ENCODE data around the gene POTEI.
"Not testable (repeated sequence)": the region's sequence is repeated elsewhere in the genome, so short reads cannot be mapped to it uniquely, and the experiment has no call there.

POTEI gene

GRCh38 chr2:130454712-130455083 is 54.4 kb downstream of the POTEI start:
- not testable (repeated sequence) for DNase-seq

GRCh38 chr2:130453955-130454711 is 55.0 kb downstream of the POTEI start:
- not testable (repeated sequence) for DNase-seq

DNA sequence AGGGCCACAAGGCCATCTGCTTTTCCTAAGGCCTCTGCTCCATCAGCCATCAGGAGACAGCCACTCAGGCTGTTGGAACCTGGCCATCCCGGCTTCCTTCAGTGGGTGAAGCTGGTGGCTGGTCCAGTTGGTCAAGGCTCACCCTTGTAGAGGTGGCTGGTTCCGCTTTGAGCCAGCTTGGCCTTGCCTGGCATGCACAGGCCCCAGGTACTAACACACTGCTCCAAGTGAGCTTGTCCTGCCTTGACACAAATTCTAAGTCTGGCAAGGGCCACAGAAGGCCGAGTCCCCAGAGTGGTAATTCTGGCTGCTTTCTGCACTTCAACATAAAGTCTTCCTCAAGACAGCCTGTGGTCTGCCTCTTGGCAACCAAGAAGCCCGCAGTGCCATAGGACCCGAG is 56.2 kb downstream of the POTEI start:
- DNase-seq: not testable (repeated sequence)

DNA sequence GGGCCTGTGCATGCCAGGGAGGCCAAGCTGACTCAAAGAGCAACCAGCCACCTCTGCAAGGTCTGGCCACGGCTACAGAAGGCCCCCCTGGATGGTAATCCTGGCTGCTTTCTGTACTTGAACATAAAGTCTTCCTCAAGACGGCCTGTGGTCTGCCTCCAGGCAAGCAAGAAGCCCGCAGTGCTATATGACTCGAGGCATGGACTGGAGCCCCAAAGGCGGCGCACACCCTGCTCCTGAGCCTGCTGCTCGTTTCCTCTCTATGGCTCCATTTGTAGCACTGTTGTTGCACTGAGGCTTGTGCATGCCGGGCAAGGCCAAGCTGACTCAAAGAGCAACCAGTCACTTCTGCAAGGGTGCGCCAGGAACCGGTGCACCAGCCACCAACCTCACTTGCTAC is 57.3 kb downstream of the POTEI start:
- not testable (repeated sequence) for DNase-seq

- not testable (repeated sequence) for DNase-seq
These were observed 57.9 kb downstream of the POTEI start for GRCh38 chr2:130451278-130451677.

- DNase-seq: not testable (repeated sequence)
These were observed 58.8 kb downstream of the POTEI start for GRCh38 chr2:130450366-130450765.

DNA sequence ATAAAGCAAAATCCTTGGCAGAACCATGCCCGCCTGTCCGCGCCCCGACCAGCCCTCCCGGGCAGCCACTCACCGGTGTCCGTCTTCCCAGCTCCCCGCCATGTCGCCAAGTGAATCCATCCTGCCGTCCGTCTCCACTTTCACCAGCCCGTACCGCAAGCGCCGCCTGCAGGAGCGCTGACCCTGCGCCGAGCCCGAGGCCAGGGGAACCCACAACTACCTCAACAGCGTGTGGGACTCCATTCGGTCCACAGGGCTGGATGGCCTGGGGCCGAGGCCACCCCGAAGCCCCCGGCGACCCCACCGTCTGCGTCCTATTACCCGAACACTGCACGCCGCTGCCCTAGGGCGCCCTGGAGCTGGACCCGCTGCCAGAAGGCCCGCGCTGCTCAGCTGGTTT is 81.5 kb downstream of the POTEI start:
- not testable (repeated sequence) for DNase-seq

- DNase-seq: not testable (repeated sequence)
These were observed 90.3 kb downstream of the POTEI start for GRCh38 chr2:130418845-130419244.

- DNase-seq: not testable (repeated sequence)
These were observed 92.4 kb downstream of the POTEI start for GRCh38 chr2:130416693-130417092.

All from cortex of kidney (tissue), 1 donor.